Measurements from ENCODE around the gene NAA60. TPM values are rescaled to one million over a fixed set of nuclear protein-coding genes. Genes with fewer than 3 reads are reported as not detected.

Gene NAA60
- total and polyA plus RNA-seq, 4 donors, result 16.6 to 57.7 (median 48.5) TPM

GRCh38 chr16:3461151-3461550 is 17.7 kb downstream of the NAA60 start:
- DNase-seq, result no peak
- peaks cover 16 to 27% (median 19%) of the 10 kb centered on the region in 5 donors for H3K4me1 ChIP-seq (ENCODE audit: control insufficient read depth in 5 of 5, insufficient read depth in 5 of 5, low read length in 5 of 5)
- no peak overlapping the region for H3K9ac ChIP-seq (ENCODE audit: insufficient read depth in 1 of 2, low read length in 2 of 2)
- no peak overlapping the region for H3K4me3 ChIP-seq
- no peak for TF ChIP-seq CTCF (IDR thresholded peaks at IDR 0.05; ENCODE audit: control extremely low read depth, extremely low read depth)
- H3K9me3 ChIP-seq (ENCODE audit: control insufficient read depth in 4 of 4, insufficient read depth in 3 of 4, low read length in 3 of 4), result no peaks in the 10 kb centered on the region
- 33 to 54% methylated on average over 8 of the region's 8 CpGs for WGBS, 2 donors
- no peak for ATAC-seq (ENCODE audit: insufficient read depth, low FRiP score)
- H3K27ac ChIP-seq (ENCODE audit: low read depth in 1 of 2, low read length in 1 of 2), result no peak overlapping the region
- H3K27me3 ChIP-seq (ENCODE audit: control insufficient read depth in 3 of 3, insufficient read depth in 3 of 3, low read length in 2 of 3), result no peaks in the 10 kb centered on the region
- peaks cover 0 to 6% (median 0%) of the 10 kb centered on the region in 4 donors for H3K36me3 ChIP-seq (ENCODE audit: control insufficient read depth in 4 of 4, insufficient read depth in 4 of 4, low read length in 4 of 4)

- DNase-seq, result no peak
Observed at GRCh38 chr16:3465301-3465700, 21.8 kb downstream of the NAA60 start.

GRCh38 chr16:3465911-3466584 is 22.6 kb downstream of the NAA60 start:
- Histone ChIP-seq H3K27me3 (ENCODE audit: control insufficient read depth in 3 of 3, insufficient read depth in 3 of 3, low read length in 2 of 3) (no peaks in the 10 kb centered on the region), H3K36me3 (ENCODE audit: control insufficient read depth in 4 of 4, insufficient read depth in 4 of 4, low read length in 4 of 4) (peaks cover 0 to 16% (median 0%) of the 10 kb centered on the region in 4 donors), H3K4me3 (no peak overlapping the region), H3K4me1 (ENCODE audit: control insufficient read depth in 5 of 5, insufficient read depth in 5 of 5, low read length in 5 of 5) (peaks cover 0 to 18% (median 5%) of the 10 kb centered on the region in 5 donors), H3K9me3 (ENCODE audit: control insufficient read depth in 4 of 4, insufficient read depth in 3 of 4, low read length in 3 of 4) (no peaks in the 10 kb centered on the region), H3K27ac (ENCODE audit: low read depth in 1 of 2, low read length in 1 of 2) (no peak overlapping the region), H3K9ac (ENCODE audit: insufficient read depth in 1 of 2, low read length in 2 of 2) (no peak overlapping the region)
- DNase-seq (no peak), ATAC-seq (ENCODE audit: insufficient read depth, low FRiP score) (no peak)
- 90% methylated on average over 21 of the region's 21 CpGs for WGBS, 2 donors
- no peak for TF ChIP-seq CTCF (IDR thresholded peaks at IDR 0.05; ENCODE audit: control extremely low read depth, extremely low read depth)

More at GRCh38 chr16:3465301-3465700, 21.8 kb downstream of the NAA60 start:
- Histone ChIP-seq H3K4me3 (no peak overlapping the region), H3K27me3 (ENCODE audit: control insufficient read depth in 3 of 3, insufficient read depth in 3 of 3, low read length in 2 of 3) (no peaks in the 10 kb centered on the region), H3K36me3 (ENCODE audit: control insufficient read depth in 4 of 4, insufficient read depth in 4 of 4, low read length in 4 of 4) (peaks cover 0 to 14% (median 0%) of the 10 kb centered on the region in 4 donors), H3K4me1 (ENCODE audit: control insufficient read depth in 5 of 5, insufficient read depth in 5 of 5, low read length in 5 of 5) (peaks cover 0 to 17% (median 8%) of the 10 kb centered on the region in 5 donors), H3K9me3 (ENCODE audit: control insufficient read depth in 4 of 4, insufficient read depth in 3 of 4, low read length in 3 of 4) (no peaks in the 10 kb centered on the region), H3K9ac (ENCODE audit: insufficient read depth in 1 of 2, low read length in 2 of 2) (no peak overlapping the region), H3K27ac (ENCODE audit: low read depth in 1 of 2, low read length in 1 of 2) (no peak overlapping the region)
- no peak for ATAC-seq (ENCODE audit: insufficient read depth, low FRiP score)
- WGBS, 2 donors, result 94 to 95% methylated on average over 11 to 12 of the region's 12 CpGs
- TF ChIP-seq CTCF (IDR thresholded peaks at IDR 0.05; ENCODE audit: control extremely low read depth, extremely low read depth), result no peak

Data from lung (tissue), 12 donors.